Hematopoietic multipotent progenitor cell (in vitro differentiated cells): ENCODE results near the gene LVRN. TPM values are rescaled to one million over a fixed set of nuclear protein-coding genes. Genes with fewer than 3 reads are reported as not detected.

Source experiments
- DNase-seq, 3 donors: peaks; one replicate each; pipeline ENCODE4 v3.0.0-alpha.2; 2011 to 2015; ENCODE audit warnings: low read depth in 2 of 3, low spot score in 2 of 3
- total RNA-seq: library from RNA; depleted of rRNA; stranded (reverse); fragments of >200 nt; gene quantifications from one replicate; pipeline ENCODE4 v1.2.3, GENCODE V29; 2012

Gene LVRN
- total RNA-seq, 1 donor, result not detected

DNA sequence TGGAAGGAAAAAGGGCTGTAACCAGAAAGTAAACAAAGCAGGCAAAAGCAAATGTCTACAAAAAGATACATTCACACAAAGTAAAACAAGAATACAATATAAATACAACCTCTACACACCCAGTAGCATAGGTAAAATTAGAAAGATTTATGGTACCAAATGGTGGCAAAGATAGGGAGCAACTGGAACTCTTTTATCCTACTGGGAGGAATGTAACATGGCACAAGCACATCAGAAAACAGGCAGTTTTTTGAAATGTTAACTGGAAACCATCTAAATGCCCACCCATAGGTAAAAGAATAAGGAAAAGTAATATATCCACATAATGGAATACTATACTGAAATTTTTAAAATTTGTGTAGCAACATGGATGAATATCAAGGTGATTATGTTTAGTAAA, 61.3 kb downstream of the LVRN start:
- no peak for DNase-seq

DNA sequence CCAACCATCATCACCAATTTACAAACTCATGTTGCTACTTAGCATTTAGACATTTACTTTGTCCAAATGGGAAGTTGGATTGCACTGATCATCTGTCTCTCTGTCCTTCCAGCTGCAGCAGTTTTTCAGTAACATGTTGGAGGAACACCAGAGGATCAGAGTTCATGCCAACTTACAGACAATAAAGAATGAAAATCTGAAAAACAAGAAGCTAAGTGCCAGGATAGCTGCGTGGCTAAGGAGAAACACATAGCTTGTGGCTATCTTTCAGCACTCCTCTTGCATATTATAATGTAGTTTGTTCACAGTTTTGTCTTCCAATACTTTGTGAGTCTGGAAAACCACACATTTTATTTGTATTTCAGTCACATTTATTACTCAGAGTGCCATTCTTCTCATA, 63.6 kb downstream of the LVRN start:
- no peak for DNase-seq

- peak in 2 of 3 donors; percentile 27 to 40 for DNase-seq
These were observed 69.8 kb downstream of the LVRN start, which contains the start of gene ARL14EPL for GRCh38 chr5:116032094-116032517. ARL14EPL (plus strand) TSS chr5:116032472; CDS start chr5:116051466, 18,994 bp downstream.

DNA sequence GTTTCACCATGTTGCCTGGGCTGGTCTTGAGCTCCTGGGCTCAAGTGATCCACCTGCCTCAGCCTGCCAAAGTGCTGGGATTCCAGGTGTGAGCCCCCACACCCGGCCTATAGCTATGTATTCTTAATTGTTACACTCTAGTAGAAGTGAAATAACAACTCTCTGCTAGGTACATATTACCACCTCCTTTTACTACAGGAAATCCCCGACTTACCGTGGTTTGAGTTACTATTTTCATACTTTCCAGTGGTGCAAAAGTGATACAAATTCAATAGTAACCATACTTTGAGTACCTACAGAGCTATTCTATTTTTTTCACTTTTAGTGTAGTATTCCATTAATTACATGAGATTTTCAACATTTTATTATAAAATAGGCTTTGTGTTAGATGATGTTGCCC, 70.7 kb downstream of the LVRN start:
- no peak for DNase-seq

- DNase-seq, result no peak
These were observed 72.8 kb downstream of the LVRN start for GRCh38 chr5:116035123-116035522.

DNA sequence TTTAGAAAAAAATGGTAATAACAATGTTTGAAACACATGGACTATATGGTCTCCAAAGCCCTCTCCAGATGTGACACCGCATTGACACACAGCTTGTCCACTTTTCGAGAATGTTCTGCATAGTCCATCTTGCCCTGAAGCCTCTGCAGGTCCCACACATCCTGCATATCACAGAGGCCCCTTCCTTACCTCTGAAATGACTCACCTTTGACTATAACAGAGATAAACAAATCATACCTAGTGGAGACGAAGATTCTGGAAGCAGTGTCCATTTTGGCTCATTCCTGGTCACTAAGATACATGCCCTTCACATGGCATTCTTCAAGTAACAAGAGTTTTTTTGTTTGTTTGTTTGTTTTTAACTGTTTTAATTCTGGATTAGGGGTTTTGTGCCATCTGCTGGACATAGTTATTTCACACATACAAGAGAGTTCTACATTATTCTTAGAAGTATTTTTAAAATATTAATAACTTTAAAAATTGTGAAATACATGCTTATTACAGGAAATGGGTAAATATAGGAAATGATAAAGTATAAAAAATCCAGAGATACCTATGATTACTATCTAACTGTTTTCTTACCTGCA, 75.1 kb downstream of the LVRN start:
- no peak for DNase-seq

DNA sequence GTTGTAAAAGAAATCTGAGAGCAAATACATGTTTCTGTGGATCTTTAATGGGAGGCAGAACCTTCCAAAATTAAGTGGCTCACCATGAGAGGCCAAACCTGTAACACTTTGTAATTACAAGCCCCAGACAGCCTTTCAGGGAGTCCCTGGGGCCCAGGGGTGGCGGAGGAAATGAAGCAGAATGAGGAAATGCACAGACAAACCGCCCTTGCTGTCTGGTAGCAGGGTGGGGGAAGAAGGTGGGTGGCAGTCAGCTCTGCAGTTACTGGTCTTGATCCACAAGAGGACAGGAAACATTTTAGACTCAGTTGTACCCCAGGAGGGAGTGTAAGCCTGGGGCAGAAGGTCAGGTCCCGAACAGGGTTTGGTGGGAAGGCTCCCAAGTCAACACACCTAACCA, 76.5 kb downstream of the LVRN start:
- peak in 2 of 3 donors; percentile 14 to 58 for DNase-seq

GRCh38 chr5:116042375-116042774, 80.1 kb downstream of the LVRN start:
- DNase-seq, result no peak

DNA sequence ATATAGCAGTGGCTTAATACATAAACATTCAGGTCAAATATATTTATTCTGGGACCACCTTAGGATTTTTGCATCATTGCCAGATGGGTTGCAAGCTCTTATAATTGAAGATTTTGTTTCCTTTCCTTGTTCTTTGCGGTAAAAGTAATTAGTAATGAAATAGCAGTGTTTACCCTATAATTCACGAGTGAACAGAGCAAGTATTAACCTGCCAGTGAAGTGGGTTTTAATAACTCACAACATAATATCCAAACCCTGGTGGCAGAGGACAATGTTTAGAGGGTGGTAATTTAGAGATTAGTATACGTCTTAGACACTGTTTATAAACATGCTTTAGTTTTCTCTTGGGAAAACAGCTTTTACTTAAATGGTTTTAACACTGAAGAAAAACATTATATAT, 81.8 kb downstream of the LVRN start:
- no peak for DNase-seq

DNA sequence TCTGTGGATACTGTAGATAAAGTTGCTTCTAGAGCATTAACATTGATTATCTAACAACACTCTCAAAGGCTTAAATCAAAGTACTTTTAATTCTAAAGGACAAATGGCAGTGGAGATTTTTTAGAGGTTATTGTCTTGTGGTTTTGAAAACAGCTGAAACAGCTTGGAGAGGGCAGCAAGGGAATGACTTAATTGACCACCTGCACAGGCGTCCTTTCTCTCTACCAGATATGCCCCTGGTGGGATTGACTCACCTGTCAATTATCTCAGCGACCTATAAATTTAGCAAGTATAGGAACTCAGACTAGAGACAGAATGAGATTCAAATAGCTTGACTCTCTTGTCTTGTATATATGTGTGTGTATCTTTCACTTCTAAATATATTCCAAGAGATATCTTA, 83.5 kb downstream of the LVRN start:
- no peak for DNase-seq

DNA sequence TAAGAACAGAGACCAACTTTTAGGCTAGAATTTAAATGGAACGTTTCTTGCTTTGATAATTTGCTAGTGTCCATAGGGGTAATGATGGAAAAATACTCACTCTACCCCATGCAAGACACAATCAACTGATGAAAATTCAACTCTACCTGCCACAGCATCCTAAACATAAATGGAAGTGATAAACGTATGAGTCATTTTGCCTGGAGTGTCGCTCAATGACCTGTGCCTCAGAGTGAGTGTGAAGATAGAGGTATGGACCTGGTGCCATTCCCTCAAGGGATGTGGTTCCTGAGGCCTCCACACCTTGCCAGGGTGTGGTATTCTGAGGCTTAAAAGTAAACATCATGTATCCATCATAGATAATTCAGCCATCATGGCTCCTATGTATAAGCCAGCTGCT, 84.0 kb downstream of the LVRN start:
- DNase-seq, result no peak

- DNase-seq, result no peak
These were observed 84.5 kb downstream of the LVRN start for GRCh38 chr5:116046823-116047222.

DNA sequence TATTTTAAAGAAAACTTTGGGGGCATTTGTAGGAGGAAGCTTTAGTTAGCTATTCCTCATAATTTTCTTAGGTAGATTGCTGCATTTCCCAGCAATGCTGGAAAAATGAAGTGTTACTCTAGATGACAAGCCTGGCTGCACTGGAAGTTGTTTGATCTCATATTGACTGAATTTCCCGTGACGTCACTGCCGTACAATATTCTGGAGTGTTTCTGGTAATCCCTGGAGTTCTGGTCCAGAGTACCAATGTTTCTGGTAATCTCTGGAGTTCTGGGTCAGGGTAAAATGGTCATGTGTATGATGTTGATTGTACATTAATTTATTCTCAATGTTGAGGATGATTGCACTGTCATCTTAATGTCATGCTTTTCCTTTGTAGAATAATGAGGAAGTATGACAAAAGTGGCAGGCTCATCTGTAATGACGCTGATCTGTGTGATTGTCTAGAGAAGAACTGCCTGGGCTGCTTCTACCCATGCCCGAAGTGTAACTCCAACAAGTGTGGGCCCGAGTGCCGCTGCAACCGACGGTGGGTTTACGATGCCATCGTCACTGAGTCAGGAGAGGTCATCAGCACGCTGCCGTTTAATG, 96.2 kb downstream of the LVRN start:
- DNase-seq, result no peak

- no peak for DNase-seq
These were observed 100.1 kb downstream of the LVRN start for GRCh38 chr5:116062352-116062751.

GRCh38 chr5:116063950-116064349, 101.7 kb downstream of the LVRN start:
- DNase-seq, result no peak

GRCh38 chr5:116068028-116068632, 105.9 kb downstream of the LVRN start:
- peak; percentile 16 to 80 (median 42) for DNase-seq

DNA sequence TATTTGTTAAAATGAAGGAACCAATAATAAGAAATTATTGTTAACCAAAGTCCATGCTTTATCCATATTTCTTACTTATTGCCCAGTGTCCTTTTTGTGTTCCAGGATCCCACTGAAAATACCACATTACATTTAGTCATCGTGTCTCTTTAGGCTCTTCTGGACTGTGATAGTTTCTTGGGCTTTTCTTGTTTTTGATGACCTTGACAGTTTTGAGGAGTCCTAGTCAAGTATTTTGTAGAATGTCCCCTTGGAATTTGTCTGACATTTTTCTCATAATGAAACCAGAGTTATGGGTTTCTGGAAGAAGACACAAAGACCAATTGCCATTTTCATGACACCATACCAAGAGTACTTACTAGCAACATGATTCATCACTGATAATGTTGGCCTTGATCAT, 108.9 kb downstream of the LVRN start:
- no peak for DNase-seq

GRCh38 chr5:116075191-116075831, 113.0 kb downstream of the LVRN start:
- peak in 2 of 3 donors; percentile 55 to 87 for DNase-seq

GRCh38 chr5:116076496-116076895, 114.2 kb downstream of the LVRN start:
- DNase-seq, result peak in 2 of 3 donors; percentile 53 to 72
